Heart left ventricle (tissue), 16 donors: Measurements from ENCODE around the gene HEPACAM. TPM values are rescaled to one million over a fixed set of nuclear protein-coding genes. Genes with fewer than 3 reads are reported as not detected.

Source experiments
- ATAC-seq, 4 donors: fragments of 200-7000 bp; cut with Tn5 transposase; one replicate each; pipeline ENCODE4 v1.9.1; 2020 to 2022; ENCODE audit warnings: moderate library complexity in 4 of 4, mild to moderate bottlenecking in 3 of 4, moderate number of reproducible peaks in 1 of 4
- DNase-seq, 5 donors: peaks; one replicate each; pipeline ENCODE4 v3.0.0-alpha.2; 2020
- H3K27ac ChIP-seq, 12 donors: fragments of 200-600 bp; sonication (generic) in 4 of 12; one replicate each; pipeline versions ENCODE4 v1.5.0 to v1.8.0; 2016 to 2022; ENCODE audit warnings: mild to moderate bottlenecking in 2 of 12
- H3K27me3 ChIP-seq, 9 donors: fragments of 200-600 bp; sonication (generic) in 2 of 9; one replicate each; pipeline versions ENCODE4 v1.5.1 to v1.8.0; 2016 to 2022; ENCODE audit warnings: mild to moderate bottlenecking in 3 of 9
- H3K36me3 ChIP-seq, 9 donors: fragments of 200-600 bp; sonication (generic) in 2 of 9; one replicate each; pipeline versions ENCODE4 v1.5.0 to v1.8.0; 2018 to 2022; ENCODE audit warnings: mild to moderate bottlenecking in 2 of 9
- H3K4me1 ChIP-seq, 12 donors: fragments of 200-600 bp; sonication (generic) in 4 of 12; one replicate each; pipeline versions ENCODE4 v1.5.0 to v1.8.0; 2016 to 2022; ENCODE audit warnings: mild to moderate bottlenecking in 3 of 12
- H3K4me3 ChIP-seq, 12 donors: fragments of 200-600 bp; sonication (generic) in 4 of 12; one replicate each; pipeline versions ENCODE4 v1.5.0 to v1.8.0; 2017 to 2022; ENCODE audit warnings: mild to moderate bottlenecking in 9 of 12, moderate library complexity in 4 of 12
- H3K9me3 ChIP-seq, 12 donors: fragments of 200-600 bp; sonication (generic) in 4 of 12; one replicate each; pipeline versions ENCODE4 v1.5.0 to v1.8.0; 2016 to 2022; ENCODE audit warnings: mild to moderate bottlenecking in 1 of 12
- CTCF ChIP-seq, 12 donors: fragments of 200-600 bp; sonication (generic) in 4 of 12; IDR thresholded peaks; one replicate each; pipeline versions ENCODE4 v1.5.0 to v1.8.0; 2018 to 2022; ENCODE audit warnings: antibody characterized with exemption in 12 of 12, mild to moderate bottlenecking in 5 of 12
- POLR2A ChIP-seq, 2 donors: fragments of 450-650 bp; IDR thresholded peaks; one replicate each; pipeline ENCODE4 v1.6.1; 2017; ENCODE audit warnings: antibody characterized with exemption in 2 of 2, mild to moderate bottlenecking in 2 of 2, moderate library complexity in 2 of 2
- WGBS, 4 donors: extraction: QIAGEN DNeasy Blood & Tissue Kit in 2 of 4; methylation state at CpG; one replicate each; pipeline versions ENCODE4 v1.1.5 to v1.1.7; 2013 to 2018; 5-methylcytosine and 5-hydroxymethylcytosine counted together
- intact Hi-C, 10 donors: fragments of 100-400 bp; cut with DNase I; formaldehyde crosslinking; loops; one replicate each; pipeline versions ENCODE4 v1.11.1 to v1.14.2; 2022
- polyA plus RNA-seq, 2 donors: library from polyadenylated mRNA; stranded (reverse); fragments of 200-250 nt; gene quantifications; one replicate each; pipeline ENCODE4 v1.2.3, GENCODE V29; 2013
- total RNA-seq, 9 donors: library from RNA; depleted of rRNA in 2 of 9; stranded (reverse); fragments of >200 nt in 2 of 9; fragmentation: NEBNext Ultra II Directional in 3 of 9; extraction: Animal tissue kit (Norgen Biotek cat#: 25700) in 3 of 9; gene quantifications; one replicate each; pipeline versions ENCODE4 v1.1.0 to v1.2.4, GENCODE V29; 2016 to 2023
- donor health status: ischemic (EF 13 %, LVEDD 7.1; RV severe dilation, severe dysfunction).
- donor health status: healthy with polysubstance abuse.
- donor health status: DM: no; HTN: yes; CAD: no.
- donor health status: DM: no; HTN: no; CAD: no.
- donor health status: ischemic (EF 25% LVEDD 6.9; RV normal size, moderate dysfunction).
- donor health status: ischemic (EF 25% LVEDD 5.7; RV mildly dilated, moderate dysfunction).
- donor health status: healthy.
- donor health status: DM: yes; HTN: yes; CAD: no.
- donor health status: ischemic (EF 35%, LVEDD 5.7; RV mildly dilated, moderate dysfunction).
- donor health status: nonischemic (EF 11% LVEDD 7.7; RV severe dilation, severe dysfunction).
- donor health status: DM: yes; HTN: yes; CAD: no.
- donor health status: PGD.
- donor health status: ischemic (EF 29% LVEDD 5.4; RV normal size, mild dysfunction).
- donor health status: nonischemic (EF 23%, LVEDD 6.1; RV moderate dilation, normal function).

The HEPACAM gene
- total and polyA plus RNA-seq, 11 donors: 0.07 to 2.6 (median 0.38) TPM; not detected in 4

DNA sequence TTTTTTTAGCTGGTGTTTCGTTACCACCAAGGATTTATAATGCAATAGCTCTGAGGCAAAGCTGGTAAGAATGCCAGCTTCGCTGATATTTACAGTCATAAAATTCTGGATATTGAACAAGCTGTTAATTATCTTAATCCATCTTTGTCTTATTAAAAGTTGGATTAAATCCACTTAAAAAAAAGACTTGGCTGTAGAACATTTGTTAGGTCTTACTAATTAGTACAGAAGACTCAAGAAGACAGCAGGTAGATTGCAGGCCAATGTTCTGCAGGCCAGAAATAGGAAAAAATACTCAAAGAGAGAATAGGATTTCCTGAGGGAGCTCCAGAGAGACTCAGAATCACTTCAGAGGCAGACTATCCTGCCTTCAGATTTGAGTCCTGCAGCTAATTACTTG is 45.7 kb downstream of the HEPACAM start:
- Histone ChIP-seq H3K4me1 (peaks cover 0 to 77% (median 43%) of the 10 kb centered on the region in 12 donors), H3K4me3 (no peak overlapping the region), H3K27ac (no peak overlapping the region), H3K9me3 (no peaks in the 10 kb centered on the region), H3K27me3 (no peaks in the 10 kb centered on the region), H3K36me3 (peaks cover 0 to 42% (median 14%) of the 10 kb centered on the region in 9 donors)
- intact Hi-C loops: no loop called here
- DNase-seq: no peak
- TF ChIP-seq CTCF (IDR thresholded peaks at IDR 0.05) (no peak), POLR2A (IDR thresholded peaks at IDR 0.05) (no peak)
- no peak for ATAC-seq
- 94 to 99% (median 95%) methylated on average over 2 of the region's 2 CpGs for WGBS, 4 donors

DNA sequence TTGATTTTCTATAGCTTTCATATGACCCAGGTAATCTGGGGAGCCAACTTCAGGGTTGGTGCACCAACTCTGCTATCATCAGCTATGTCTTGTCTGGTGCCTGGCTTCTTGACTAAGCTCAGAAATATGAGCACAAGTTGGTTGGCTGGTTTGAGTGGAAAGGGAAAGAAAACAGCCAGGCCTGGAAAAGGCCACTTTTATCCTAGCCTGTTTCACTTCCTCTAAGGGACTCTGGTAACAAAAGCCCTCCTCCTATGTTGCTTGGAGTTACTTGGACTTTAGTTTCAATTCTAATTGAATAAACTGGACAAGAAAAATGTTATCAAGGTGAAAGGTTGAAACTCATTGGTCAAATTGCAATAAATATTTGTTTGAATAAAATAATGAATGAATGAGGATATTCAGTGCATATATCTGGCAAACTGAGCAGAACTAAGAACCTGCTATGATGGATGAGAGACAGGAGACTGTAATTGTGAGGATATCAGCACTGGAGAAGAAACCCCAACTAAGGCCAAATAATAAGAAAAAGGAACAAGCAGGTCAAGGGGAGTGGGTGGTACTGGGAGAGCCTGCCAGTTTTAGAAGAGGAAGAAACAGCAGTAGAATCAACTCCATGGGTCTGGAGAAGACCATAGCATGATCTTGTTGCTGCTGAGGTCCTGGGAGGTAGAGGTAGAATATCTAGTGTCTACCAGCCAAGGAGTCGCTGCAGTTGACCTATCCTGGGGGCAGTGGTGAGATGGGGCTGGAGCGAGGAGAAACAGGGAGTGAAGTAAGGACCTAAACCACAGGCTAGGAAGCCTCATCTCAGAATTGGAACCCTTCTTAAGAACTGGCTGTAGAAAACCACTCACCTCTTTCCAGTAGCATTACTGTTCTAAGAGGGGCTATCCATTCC is 46.4 kb downstream of the HEPACAM start:
- intact Hi-C loops: no loop called here
- 89 to 95% (median 94%) methylated on average over 2 of the region's 2 CpGs for WGBS, 4 donors
- ATAC-seq: no peak
- no peak for DNase-seq
- Histone ChIP-seq H3K9me3 (no peaks in the 10 kb centered on the region), H3K27ac (peak overlapping the region in 3 of 12 donors; percentile 22 to 41 (median 24)), H3K4me1 (peaks cover 0 to 73% (median 48%) of the 10 kb centered on the region in 12 donors), H3K27me3 (no peaks in the 10 kb centered on the region), H3K36me3 (peaks cover 0 to 35% (median 9%) of the 10 kb centered on the region in 9 donors), H3K4me3 (no peak overlapping the region)
- TF ChIP-seq CTCF (IDR thresholded peaks at IDR 0.05): no peak
- no peak for TF ChIP-seq POLR2A (IDR thresholded peaks at IDR 0.05)

DNA sequence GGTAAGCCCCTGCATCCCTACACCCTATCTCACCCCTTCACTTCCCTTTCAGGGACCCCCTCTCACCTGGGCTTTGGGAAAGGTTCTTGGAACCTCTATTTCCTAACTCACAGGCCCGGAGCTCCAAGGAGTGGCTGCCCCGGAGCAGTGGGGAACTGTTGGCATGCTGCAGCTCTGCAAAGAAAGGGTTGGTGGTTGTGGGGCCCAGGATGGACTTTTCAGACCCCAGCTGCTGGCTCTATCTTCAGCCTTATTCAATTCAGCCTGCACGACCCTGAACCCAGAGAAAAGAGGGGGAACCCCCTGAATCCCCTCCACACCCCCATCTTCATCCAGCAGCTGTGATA is 48.2 kb downstream of the HEPACAM start:
- H3K4me3 ChIP-seq: no peak overlapping the region
- peaks cover 0 to 63% (median 40%) of the 10 kb centered on the region in 12 donors for H3K4me1 ChIP-seq
- 79 to 86% (median 84%) methylated on average over 3 of the region's 3 CpGs for WGBS, 4 donors
- TF ChIP-seq POLR2A (IDR thresholded peaks at IDR 0.05): no peak
- TF ChIP-seq CTCF (IDR thresholded peaks at IDR 0.05): no peak
- intact Hi-C loops: no loop called here
- peaks cover 0 to 19% (median 6%) of the 10 kb centered on the region in 9 donors for H3K36me3 ChIP-seq
- no peak for DNase-seq
- ATAC-seq: no peak
- no peaks in the 10 kb centered on the region for H3K9me3 ChIP-seq
- H3K27me3 ChIP-seq: no peaks in the 10 kb centered on the region
- peak overlapping the region in 1 of 12 donors; percentile 20 for H3K27ac ChIP-seq

GRCh38 chr11:124886978-124887666 is 48.7 kb downstream of the HEPACAM start:
- Histone ChIP-seq H3K9me3 (no peaks in the 10 kb centered on the region), H3K27ac (peak overlapping the region in 1 of 12 donors; percentile 20), H3K36me3 (peaks cover 0 to 15% (median 6%) of the 10 kb centered on the region in 9 donors), H3K4me1 (peaks cover 0 to 66% (median 42%) of the 10 kb centered on the region in 12 donors), H3K4me3 (no peak overlapping the region), H3K27me3 (no peaks in the 10 kb centered on the region)
- DNase-seq (peak in 2 of 5 donors; percentile 6 to 20), ATAC-seq (no peak)
- intact Hi-C loops: no loop called here
- WGBS, 4 donors: 79 to 86% (median 83%) methylated on average over 12 of the region's 12 CpGs
- TF ChIP-seq POLR2A (IDR thresholded peaks at IDR 0.05) (no peak), CTCF (IDR thresholded peaks at IDR 0.05) (no peak)
